ENCODE data around the gene ICAM3.

Gene ICAM3

GRCh38 chr19:10306327-10306726, 33.1 kb downstream of the ICAM3 start:
- in situ Hi-C loops (cut with MboI; ENCODE audit: low sequenced_read_pairs, unreplicated experiment): no loop called here
- no peak for TF ChIP-seq CTCF (IDR thresholded peaks at IDR 0.05; ENCODE audit: borderline replicate concordance, control extremely low read depth, extremely low read depth, insufficient read depth, missing control alignments)
- no peak for DNase-seq (ENCODE audit: low spot score)

GRCh38 chr19:10305139-10305806, 34.2 kb downstream of the ICAM3 start:
- TF ChIP-seq CTCF (IDR thresholded peaks at IDR 0.05; ENCODE audit: borderline replicate concordance, control extremely low read depth, extremely low read depth, insufficient read depth, missing control alignments): no peak
- in situ Hi-C loops (cut with MboI; ENCODE audit: low sequenced_read_pairs, unreplicated experiment): no loop called here
- DNase-seq (ENCODE audit: low spot score): no peak

- DNase-seq (ENCODE audit: low spot score): no peak
- in situ Hi-C loops (cut with MboI; ENCODE audit: low sequenced_read_pairs, unreplicated experiment): no loop called here
- no peak for TF ChIP-seq CTCF (IDR thresholded peaks at IDR 0.05; ENCODE audit: borderline replicate concordance, control extremely low read depth, extremely low read depth, insufficient read depth, missing control alignments)
Measured at GRCh38 chr19:10299545-10300458, 39.6 kb downstream of the ICAM3 start.

- no peak for TF ChIP-seq CTCF (IDR thresholded peaks at IDR 0.05; ENCODE audit: borderline replicate concordance, control extremely low read depth, extremely low read depth, insufficient read depth, missing control alignments)
- no peak for DNase-seq (ENCODE audit: low spot score)
- in situ Hi-C loops (cut with MboI; ENCODE audit: low sequenced_read_pairs, unreplicated experiment): no loop called here
Measured at GRCh38 chr19:10295847-10296591, 43.4 kb downstream of the ICAM3 start.

GRCh38 chr19:10295305-10295846, 44.0 kb downstream of the ICAM3 start:
- peak; percentile 88 for DNase-seq (ENCODE audit: low spot score)
- in situ Hi-C loops (cut with MboI; ENCODE audit: low sequenced_read_pairs, unreplicated experiment): no loop called here
- TF ChIP-seq CTCF (IDR thresholded peaks at IDR 0.05; ENCODE audit: borderline replicate concordance, control extremely low read depth, extremely low read depth, insufficient read depth, missing control alignments): no peak

- no peak for TF ChIP-seq CTCF (IDR thresholded peaks at IDR 0.05; ENCODE audit: borderline replicate concordance, control extremely low read depth, extremely low read depth, insufficient read depth, missing control alignments)
- DNase-seq (ENCODE audit: low spot score): no peak
- in situ Hi-C loops (cut with MboI; ENCODE audit: low sequenced_read_pairs, unreplicated experiment): no loop called here
Measured at GRCh38 chr19:10294368-10294697, 45.1 kb downstream of the ICAM3 start.

Measured in GM13976 (cell line).